Hematopoietic multipotent progenitor cell treated with erythropoietin and hydrocortisone succinate and interleukin-3 and kit ligand, for 8 days (in vitro differentiated cells): ENCODE data around the gene SLC26A3.
A peak's percentile ranks its signal among the peaks of the same experiment; 100 is the strongest.
"Not testable (repeated sequence)": the region's sequence is repeated elsewhere in the genome, so short reads cannot be mapped to it uniquely, and the experiment has no call there.

Experiments
- DNase-seq: peaks from one replicate; pipeline ENCODE4 v3.0.0-alpha.2; 2015

The SLC26A3 gene

DNA sequence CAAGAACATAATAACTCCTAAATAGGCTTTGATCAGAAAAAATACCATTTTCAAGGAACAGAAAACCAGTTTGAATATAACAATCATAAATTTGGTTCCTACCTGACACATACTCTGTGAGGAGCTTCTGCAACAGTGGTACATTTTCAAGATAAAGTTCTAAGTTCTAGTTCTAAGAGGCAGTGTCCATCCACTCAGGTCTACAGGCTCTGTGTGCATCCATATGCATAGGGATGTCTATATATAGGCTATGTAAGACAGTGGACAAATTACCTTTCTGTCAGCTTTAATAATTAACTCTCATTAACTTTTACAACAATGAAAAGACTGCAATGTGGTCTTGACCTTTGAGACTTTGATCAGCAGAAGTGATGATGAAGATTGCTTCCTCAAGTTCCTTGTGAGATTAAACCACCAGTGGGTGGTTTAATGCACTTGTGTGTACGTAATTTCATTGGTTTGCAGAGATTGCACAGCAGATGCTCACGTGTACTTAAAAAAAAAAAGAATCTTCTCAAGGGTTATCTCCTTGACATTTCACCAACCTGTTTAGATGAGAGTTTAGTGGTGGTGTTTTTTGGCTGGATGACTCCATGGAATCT, at the start of gene SLC26A3:
SLC26A3 (minus strand) TSS at position 215 of the 602 bp plus-strand sequence. CDS start 8,714 bp downstream, outside the sequence.
- DNase-seq, result no peak

DNA sequence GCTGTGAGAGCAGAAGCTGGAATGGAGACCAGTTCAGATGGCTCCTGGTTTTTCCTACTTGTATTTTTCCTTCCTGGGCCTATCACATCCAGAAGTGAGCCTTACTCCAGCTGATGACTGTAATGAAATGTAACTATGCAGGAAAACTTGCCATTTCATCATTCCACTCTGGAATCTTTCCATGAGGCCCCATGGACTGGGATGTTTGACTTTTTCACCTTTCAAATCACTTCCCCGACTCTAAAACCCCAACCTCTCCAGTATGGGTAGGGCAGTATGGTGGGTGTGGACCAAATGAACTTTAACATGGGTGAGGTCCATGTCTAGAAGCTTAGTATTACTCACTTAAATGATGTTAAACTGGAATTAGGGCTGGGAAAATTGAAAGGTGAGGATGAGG, 47.6 kb upstream of the SLC26A3 start:
- DNase-seq, result no peak

DNA sequence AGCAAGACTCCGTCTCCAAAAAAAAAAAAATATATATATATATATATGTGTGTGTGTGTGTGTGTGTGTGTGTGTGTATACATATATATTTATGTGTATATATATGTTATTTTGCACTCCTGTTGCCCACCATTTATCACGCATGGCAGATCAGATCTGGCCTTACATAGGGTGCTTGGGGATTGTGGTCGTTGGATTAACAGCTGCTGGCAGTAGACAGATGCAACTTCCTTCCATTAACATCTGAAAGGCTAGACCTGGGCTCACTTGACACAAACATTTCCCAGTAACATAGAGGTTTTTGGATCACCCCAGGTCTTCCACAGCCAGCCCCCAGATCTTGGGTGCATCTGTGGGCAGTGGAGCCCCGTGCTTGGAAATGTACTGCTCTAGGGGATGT, 47.2 kb upstream of the SLC26A3 start:
- no peak for DNase-seq

DNA sequence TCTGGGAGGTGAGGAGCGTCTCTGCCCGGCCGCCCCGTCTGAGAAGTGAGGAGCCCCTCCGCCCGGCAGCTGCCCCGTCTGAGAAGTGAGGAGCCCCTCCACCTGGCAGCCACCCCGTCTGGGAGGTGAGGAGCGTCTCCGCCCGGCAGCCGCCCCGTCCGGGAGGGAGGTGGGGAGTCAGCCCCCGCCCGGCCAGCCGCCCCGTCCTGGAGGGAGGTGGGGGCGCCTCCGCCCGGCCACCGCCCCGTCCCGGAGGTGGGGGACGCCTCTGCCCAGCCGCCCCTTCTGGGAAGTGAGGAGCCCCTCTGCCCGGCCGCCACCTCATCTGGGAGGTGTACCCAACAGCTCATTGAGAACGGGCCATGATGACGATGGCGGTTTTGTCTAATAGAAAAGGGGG, 45.2 kb upstream of the SLC26A3 start:
- not testable (repeated sequence) for DNase-seq

DNA sequence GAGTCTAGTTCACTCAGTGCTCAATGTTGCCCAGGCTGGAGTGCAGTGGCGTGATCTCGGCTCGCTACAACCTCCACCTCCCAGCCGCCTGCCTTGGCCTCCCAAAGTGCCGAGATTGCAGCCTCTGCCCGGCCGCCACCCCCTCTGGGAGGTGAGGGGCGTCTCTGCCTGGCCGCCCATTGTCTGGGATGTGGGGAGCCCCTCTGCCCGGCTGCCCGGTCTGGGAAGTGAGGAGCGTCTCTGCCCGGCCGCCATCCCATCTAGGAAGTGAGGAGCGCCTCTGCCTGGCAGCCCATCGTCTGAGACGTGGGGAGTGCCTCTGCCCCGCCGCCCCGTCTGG, 44.8 kb upstream of the SLC26A3 start:
- not testable (repeated sequence) for DNase-seq

DNA sequence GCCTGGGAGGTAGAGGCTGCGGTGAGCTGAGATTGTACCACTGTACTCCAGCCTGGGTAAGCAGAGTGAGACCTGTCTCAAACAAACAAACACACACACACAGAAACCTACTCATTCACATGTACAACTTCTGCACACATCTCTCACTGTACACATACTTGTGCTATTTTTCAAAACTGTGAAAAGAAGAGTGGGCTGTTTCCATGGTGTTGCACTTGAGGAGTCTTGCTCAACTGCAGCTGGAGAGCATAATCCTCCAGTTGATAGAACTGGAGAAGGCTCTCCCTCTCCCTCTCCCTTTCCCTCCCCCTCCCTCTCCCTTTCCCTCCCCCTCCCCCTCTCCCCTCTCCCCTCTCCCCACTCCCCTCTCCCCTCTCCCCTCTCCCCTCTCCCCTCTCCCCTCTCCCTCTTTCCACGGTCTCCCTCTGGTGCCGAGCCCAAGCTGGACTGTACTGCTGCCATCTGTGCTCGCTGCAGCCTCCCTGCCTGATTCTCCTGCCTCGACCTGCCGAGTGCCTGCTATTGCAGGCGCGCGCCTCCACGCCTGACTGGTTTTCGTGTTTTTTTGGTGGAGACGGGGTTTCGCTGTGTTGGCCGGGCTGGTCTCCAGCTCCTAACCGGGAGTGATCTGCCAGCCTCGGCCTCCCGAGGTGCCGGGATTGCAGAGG, 44.3 kb upstream of the SLC26A3 start:
- no peak for DNase-seq

DNA sequence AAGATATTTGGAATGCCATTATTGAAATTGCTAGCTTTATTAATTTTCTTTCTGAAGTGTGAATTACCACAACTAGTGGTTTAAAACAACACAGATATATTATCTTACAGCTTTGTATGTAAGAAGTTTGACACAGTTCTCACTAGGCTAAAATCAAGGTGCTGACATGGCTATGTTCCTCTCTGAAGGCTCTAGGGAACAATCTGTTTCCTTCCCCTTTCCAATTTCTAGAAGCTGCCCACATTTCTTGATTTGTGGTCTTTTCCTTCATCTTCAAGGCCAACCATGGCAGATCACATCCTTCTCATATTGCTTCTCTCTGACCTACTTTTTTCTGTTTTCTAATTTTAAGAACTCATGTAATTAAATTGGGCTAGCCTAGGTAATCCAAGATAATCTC, 43.3 kb upstream of the SLC26A3 start:
- DNase-seq, result no peak

DNA sequence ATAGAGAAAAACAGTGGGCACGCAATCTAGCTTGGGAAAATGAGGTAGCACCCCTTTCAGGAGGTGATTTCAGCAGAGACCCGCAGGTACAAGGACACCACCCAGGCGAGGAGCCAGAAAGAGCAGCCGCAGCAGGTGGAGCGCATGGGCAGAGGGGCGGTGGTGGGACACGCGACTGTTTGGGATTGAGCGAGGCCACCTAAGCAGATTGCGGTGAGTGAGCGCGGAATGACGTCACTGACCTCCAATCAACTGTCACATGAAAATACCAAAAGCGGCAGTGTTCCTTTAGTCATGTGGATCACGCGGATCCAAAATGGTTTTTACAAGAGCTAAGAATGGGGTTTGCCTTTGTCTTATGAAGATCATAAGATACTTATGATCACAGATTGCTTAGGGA, 40.2 kb upstream of the SLC26A3 start:
- DNase-seq, result no peak

DNA sequence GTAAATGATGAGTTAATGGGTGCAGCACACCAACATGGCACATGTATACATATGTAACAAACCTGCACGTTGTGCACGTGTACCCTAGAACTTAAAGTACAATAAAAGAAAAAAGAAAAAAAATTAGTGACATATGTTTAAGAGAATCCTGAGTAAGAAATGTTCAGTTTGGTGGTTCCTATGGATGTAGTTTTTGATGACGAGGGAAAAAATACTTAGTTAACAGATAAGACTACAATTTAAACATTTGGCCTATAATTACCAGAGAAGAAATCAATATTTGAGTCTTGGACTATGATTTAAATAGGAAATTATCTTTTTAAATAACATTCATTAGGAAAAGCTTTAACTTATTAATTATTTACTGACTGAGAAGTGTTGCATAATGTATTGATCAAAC, 39.2 kb upstream of the SLC26A3 start:
- no peak for DNase-seq

DNA sequence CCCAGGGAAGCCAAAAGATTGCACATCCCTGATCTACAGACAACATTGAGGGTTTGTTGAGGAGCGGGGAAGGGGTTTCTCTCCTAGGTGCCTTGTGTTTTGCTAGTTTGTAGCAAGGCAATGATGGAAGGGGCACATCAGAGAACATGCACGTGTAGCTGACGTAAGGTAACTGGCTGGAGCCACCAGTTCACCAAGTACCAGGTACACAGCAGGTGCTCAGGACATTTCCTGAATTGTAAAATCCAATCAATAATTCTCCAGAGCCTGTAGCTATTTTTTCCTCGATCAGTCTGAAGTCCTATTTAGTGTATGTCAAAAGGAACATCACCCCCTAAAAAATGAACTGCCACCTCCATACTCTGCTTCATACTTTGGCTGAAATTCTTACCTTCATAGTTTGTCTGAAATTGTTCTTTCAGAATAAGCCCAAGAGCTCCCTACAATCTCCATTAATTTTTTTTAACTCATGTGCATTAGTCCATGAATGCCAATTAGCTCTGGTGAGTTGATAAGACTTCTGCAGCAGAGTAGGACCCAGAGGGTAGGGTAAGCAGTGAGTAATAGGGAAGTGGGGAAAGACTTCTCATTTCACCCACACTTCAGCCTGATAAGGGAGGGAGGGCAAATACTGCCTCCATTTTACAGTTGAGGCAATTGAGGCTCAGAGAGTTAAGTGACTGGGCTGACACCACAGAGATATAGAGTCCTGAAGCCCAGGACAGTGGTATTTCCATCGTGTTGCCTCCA, 36.0 kb upstream of the SLC26A3 start:
- peak; percentile 87 for DNase-seq

DNA sequence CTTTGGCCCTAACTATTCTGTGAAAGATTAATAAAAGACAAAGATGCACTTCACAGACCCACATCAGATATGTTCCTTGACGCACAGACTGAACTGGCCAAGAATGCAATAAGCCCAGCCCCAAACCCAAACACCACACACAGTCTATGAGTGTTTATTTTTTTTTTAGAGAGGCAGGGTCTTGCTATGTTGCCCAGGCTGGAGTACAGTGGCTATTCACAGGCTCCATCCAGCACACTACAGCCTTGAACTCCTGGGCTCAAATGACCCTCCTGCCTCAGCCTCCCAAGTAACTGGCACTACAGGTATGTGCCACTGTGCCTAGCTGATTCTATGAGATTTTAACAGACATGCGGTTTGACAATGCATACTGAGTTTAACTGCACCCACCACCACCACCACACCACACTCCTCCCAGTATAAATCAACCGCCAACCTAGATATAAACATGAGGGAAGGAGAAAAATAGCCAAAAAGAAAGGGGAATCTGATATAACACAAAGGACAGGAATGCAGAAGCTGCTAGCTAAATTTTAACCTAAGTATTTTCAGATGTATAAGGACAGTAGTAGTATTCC, 35.1 kb upstream of the SLC26A3 start:
- DNase-seq, result peak; percentile 56

DNA sequence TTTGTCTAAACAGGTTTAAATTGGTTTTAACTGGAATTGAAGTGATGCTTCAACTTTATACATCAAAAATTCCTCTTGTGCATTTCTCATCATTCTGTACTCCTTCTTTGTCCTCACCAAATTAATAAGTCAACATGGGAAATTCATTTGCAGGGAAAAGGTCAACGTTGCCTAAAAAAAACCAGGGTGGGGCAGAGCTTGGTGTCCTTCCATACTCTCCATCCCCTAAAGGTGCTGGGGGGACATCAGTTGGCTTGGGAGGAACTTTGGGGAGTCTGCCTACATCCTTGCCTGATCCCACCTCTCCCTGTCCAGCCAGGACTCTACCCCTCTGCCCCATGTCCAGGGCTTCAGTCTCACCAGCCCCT, 34.1 kb upstream of the SLC26A3 start:
- DNase-seq, result no peak

DNA sequence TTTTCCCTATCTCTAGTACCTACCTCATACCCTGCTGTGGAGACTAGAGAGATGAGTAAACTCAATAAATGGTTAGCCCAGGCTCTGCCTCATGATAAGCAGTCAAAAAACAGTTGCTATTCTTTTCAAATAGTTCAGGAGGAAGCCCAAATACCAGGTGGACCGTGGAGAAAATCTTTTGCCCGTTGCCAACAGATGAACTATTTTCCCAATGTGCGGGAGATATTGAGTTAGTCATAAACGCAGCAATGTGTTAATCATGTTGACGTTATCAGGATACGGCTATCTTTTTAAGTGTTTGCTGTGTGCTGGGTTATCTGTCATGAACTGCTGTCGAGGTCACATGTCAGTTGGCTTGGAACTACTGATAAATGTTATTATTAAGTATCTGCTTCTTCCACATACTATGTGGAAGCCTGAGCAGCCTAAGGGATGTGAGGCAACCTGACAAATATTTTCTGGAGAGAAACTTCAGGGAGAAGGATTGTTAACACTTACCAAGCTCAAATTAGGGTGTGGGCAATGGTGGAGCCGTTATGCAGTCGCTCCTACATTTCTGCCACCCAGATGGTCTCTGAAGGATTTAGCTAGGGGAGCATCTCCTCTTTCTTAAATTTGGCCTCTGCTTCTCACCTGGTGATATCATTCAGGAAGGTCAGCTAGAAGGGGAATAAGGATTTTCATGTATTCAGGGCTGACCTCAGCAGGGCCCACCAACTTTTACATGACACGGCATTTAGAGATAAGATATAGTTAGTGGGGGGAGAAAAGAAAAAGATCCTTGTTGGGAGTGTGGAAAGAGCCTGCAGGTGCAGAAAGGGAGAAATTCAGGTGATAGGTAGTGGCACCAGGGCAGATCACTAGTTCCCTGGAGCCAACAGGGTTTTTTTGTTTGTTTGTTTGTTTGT, 33.5 kb upstream of the SLC26A3 start:
- peak; percentile 99 for DNase-seq

DNA sequence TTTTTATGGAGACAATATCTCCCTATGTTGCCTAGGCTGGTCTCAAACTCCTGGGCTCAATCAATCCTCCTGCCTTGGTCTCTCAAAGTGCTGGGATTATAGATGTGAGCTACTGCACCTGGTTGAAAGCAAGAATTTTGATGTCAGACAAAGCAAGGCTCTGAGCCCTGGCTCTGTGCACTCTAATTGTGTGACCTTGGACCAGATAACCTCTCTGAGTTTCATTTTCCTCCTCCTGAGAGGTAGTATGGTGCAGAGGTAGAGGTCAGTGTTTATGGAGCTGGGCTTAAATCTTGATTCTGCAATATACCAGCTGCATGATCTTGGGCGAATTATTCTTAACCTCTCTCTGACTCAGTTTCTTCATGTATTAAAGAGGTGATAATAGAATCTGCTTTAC, 31.4 kb upstream of the SLC26A3 start:
- no peak for DNase-seq

DNA sequence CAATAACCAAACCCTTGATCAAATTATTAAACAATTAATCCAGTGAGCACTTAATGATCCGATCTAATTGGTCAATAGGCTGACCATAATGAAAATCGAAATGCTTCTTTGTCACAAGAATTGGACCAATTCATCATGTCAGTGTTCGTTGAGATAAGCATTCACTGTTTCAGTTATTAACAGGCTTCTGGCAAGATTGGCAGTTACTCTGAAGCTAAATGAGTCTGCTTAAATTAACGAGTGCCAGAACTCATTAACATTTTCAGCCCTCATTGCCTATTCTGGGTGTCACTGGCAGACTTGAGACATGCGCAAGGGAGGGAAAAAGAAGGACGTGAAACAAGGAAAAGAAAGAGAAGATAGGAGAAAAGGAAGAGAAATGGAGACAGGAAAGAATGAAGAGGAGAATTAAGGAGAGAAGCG, 30.7 kb upstream of the SLC26A3 start:
- peak; percentile 95 for DNase-seq

DNA sequence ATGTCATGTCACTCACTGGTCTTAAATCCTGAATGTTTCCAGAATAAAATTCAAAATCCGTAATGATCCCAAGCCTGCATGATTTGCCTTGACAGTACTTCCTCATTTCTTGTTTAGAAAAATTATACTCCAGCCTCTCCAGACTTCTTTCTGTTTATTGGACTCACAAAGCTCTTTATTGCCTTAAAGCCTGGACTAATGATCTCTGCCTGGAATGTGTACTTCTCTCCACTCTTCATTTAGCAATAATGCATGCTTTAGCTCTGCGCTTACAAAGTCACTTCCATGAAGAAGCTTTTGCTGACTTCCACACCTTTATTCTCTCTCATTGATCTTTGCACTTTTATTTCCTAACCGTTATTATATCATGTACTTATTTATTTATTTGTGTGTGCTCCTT, 27.4 kb upstream of the SLC26A3 start:
- DNase-seq, result no peak

DNA sequence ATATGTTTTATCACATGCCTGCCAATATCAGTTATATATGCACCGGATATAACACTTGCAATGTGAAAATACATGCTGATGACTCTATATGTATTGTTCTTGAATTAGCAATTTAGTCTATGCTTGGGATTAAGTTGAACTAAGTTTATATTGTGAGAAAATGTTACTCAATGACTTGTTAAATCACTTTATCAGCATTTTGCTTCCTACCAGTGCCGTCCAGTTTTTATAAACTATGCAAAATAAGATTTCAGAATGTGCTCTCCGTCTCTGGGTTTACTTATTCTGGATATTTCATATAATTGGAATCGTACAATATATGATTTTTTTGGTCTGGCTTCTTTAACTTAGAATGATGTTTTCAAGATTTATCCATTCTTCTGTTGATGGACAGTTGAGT, 25.5 kb upstream of the SLC26A3 start:
- DNase-seq, result no peak

DNA sequence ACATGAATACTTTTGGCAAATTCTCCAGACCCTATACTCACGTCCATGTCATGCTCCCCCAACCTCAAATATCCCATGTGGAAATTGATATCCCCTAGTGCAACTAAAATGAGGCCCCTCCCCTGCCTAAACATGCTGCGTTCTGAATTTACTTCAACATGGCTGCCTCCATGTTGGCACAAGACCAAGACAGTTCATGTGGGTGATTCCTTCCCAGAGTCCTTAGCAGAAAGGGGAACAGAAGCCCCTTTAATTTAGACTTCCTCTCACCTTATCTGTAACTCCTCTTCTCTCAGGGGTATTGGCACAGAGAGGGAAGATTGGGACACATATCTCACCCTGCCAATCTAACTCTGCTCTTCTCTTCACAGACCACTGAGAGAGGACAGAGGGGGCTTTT, 24.5 kb upstream of the SLC26A3 start:
- no peak for DNase-seq

DNA sequence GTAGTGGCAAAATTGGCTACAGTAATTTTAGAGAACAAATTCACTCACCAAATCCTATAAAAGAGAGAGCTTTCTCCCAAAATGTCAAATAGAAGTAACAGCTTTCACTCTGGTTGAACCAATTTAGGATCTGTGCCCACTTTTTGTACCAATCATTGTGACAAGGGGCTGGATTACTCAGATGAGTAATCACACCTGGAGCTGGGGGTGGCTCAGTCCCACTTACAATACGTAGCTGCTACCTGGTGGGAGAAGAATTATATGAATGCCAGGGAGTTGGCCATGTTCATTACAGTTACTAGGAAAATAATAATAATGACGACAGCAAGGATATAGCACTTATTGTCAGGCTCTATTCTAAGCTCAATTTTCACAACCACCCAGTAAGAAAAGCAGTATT, 23.4 kb upstream of the SLC26A3 start:
- no peak for DNase-seq

DNA sequence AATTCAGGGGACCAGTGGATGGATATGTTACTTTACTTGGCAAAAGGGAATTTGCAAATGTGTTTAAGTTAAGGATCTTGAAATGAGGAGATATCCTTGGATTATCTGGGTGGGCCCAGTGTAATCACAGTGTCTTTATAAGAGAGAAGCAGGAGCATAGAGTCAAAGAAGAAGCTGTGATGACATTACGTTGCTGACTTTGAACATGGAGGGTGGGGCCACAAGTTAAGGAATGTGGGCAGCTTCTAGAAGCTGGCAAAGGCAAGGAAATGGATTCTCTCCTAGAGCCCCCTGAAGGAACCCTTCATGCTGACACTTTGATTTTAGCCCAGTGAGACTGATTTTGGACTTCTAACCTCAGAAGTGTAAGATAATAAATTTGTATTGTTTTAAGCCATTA, 21.8 kb upstream of the SLC26A3 start:
- DNase-seq, result no peak

DNA sequence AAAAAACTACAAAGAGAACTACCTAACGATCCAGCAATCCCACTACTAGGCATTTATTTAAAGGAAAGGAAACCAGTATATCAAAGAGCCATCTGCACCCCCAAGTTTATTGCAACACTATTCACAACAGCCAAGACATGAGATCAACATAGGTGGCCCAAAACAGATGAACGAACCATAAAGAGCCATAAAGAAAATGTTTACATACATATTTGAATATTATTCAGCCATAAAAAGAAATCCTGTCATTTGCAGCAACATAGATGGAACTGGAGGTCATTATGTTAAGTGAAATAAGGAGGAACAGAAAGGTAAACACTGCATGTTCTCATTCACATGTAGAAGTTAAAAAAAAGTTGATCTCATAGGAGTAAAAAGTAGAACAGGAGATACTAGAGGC, 15.6 kb upstream of the SLC26A3 start:
- no peak for DNase-seq

DNA sequence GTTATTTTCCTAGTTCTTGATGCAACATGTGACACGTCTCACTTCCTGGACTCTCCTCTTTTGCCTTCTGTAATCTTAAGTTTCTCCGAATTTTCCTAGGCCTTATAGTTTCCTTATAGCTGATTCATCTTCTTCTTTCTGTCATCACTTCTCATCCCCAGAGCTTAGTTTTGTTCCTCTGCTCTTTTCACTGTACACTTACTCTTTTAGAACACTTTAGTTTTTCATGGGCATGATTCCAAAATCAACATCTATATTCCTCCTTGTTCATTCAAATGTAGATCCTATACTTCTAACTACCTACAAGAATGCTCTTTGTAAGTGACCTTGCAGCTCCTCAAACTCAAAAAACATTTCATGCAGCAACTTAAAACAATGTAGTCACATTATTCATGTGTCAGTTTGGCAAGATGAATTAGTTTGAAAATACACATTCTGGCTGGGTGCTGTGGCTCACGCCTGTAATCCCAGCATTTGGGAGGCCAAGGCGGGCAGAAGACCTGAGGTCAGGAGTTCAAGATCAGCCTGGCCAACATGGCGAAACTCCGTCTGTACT, 13.1 kb upstream of the SLC26A3 start:
- DNase-seq, result no peak
